ENCODE data around the gene C10orf90. TPM values are rescaled to one million over a fixed set of nuclear protein-coding genes. Genes with fewer than 3 reads are reported as not detected.
A peak's percentile ranks its signal among the peaks of the same experiment; 100 is the strongest.

C10orf90 gene
- total and polyA plus RNA-seq, 2 donors (not counting 3 experiments of a cell fraction or from before 2014, with no cell fraction given) = not detected

DNA sequence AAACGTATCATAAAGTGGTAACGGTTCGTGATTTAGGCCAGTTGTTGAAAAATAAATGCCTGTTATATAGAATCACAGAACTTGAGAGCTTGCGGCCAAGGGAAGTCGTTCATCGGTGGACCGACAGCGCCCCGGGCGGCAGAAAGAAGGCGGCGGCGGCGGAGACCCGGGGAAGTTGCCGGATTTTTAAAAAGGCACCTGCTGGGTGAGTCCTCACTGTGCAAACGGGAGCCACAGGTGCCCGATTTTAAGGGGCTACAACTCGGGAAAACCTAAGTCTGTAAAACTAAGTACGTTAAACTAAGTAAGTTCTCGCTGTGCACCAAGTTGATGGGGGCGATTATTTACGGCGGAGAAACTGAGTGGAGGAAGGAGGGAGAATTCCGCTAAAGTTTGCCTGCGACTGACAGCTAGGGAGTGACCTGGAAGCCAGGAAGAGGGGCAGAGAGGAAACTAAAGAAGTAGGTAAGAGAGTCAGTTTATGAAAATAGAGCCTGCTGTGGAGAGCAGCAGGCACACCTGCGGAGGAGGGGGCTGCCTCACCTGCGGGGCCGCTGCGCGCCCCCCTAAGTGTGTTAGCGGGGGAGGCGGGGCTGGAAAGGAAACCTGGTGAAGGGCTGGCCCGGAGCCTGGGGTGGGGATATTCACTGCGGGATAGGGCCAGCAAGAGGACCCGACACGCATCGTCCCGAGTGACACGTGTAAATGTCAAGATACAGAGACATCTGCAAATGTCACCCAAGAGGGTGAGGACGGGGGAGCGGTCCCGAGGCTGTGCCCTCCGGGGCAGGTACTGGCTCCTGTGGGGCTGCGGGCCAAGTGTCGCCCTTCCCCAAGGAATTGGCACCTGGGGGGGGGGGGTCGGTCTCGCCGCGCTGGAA lies 283.2 kb downstream of the C10orf90 start:
- no peak overlapping the region for H3K4me3 ChIP-seq (replicated peaks in 1 of 3; ENCODE audit: insufficient read depth in 1 of 3, low read depth in 1 of 3, low read length in 3 of 3)
- H3K9me1 ChIP-seq (replicated peaks; ENCODE audit: control insufficient read depth, extremely low read depth, insufficient read depth, low read length) = no peaks in the 10 kb centered on the region
- intact Hi-C loops (cut with micrococcal nuclease) = loop anchor here (1.0 to 10.0 kb wide), 5 partner anchors 292 to 642 kb away; no protein-coding TSS in a partner anchor
- no peaks in the 10 kb centered on the region for H4K20me1 ChIP-seq (replicated peaks; ENCODE audit: control insufficient read depth, extremely low read depth, insufficient read depth, low read length)
- dilution Hi-C loops (cut with MboI; ENCODE audit: extremely low pct_ligation_motif_present, low sequenced_read_pairs) = no loop called here
- no peak overlapping the region for H3K27ac ChIP-seq (ENCODE audit: insufficient read depth, low read depth, low read length)
- no peak for FAIRE-seq
- H3K9me3 ChIP-seq (replicated peaks; ENCODE audit: control insufficient read depth, insufficient read depth, low read length) = no peaks in the 10 kb centered on the region
- H3K27me3 ChIP-seq (ENCODE audit: control insufficient read depth in 2 of 2, insufficient read depth in 2 of 2, low read length in 2 of 2) = peaks cover 3 to 22% of the 10 kb centered on the region in 2 experiments
- H3K9ac ChIP-seq (replicated peaks; ENCODE audit: extremely low read depth, insufficient read depth, low read length) = no peak overlapping the region
- DNase-seq (ENCODE audit: low read depth, low spot score) = peak; percentile 48
- H3K79me2 ChIP-seq (ENCODE audit: control insufficient read depth, insufficient read depth, low read length) = no peaks in the 10 kb centered on the region
- no TSS peak for BruUV-seq (replicated peaks)
- CTCF ChIA-PET = interaction anchor here (0.5 to 2.7 kb wide), 7 partner anchors 10 to 453 kb away, joined by 3 to 28 read pairs (median 4); no protein-coding TSS in a partner anchor
- TF ChIP-seq, protein P1, sequence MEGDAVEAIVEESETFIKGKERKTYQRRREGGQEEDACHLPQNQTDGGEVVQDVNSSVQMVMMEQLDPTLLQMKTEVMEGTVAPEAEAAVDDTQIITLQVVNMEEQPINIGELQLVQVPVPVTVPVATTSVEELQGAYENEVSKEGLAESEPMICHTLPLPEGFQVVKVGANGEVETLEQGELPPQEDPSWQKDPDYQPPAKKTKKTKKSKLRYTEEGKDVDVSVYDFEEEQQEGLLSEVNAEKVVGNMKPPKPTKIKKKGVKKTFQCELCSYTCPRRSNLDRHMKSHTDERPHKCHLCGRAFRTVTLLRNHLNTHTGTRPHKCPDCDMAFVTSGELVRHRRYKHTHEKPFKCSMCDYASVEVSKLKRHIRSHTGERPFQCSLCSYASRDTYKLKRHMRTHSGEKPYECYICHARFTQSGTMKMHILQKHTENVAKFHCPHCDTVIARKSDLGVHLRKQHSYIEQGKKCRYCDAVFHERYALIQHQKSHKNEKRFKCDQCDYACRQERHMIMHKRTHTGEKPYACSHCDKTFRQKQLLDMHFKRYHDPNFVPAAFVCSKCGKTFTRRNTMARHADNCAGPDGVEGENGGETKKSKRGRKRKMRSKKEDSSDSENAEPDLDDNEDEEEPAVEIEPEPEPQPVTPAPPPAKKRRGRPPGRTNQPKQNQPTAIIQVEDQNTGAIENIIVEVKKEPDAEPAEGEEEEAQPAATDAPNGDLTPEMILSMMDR (IDR thresholded peaks at IDR 0.05; ENCODE audit: extremely low read depth in 1 of 2, insufficient read depth in 1 of 2, low read depth in 1 of 2, low read length in 2 of 2) = peak; percentile 66 to 73
- no peak for TF ChIP-seq POLR2AphosphoS5 (IDR thresholded peaks at IDR 0.05; ENCODE audit: insufficient read depth, low read depth, low read length)
- no peak for TF ChIP-seq GATA2 (IDR thresholded peaks at IDR 0.05; ENCODE audit: insufficient read depth, insufficient read length, low read depth, low read length)
- no peaks in the 10 kb centered on the region for H3K36me3 ChIP-seq (ENCODE audit: control insufficient read depth in 2 of 2, extremely low read depth in 1 of 2, insufficient read depth in 2 of 2, low read length in 2 of 2)
- no peak overlapping the region for H2AFZ ChIP-seq (ENCODE audit: low read depth, low read length)
- no peaks in the 10 kb centered on the region for H3K4me1 ChIP-seq (ENCODE audit: control insufficient read depth, extremely low read depth, insufficient read depth, low read length)
- POLR2A ChIA-PET = no interaction called here
- peak overlapping the region; percentile 71 for H3K4me2 ChIP-seq (ENCODE audit: insufficient read depth, low read length)
